NCI-H1694 (cell line): Measurements from ENCODE around the gene ATP8B1.
A peak's percentile ranks its signal among the peaks of the same experiment; 100 is the strongest.
"Not testable (repeated sequence)": the region's sequence is repeated elsewhere in the genome, so short reads cannot be mapped to it uniquely, and the experiment has no call there.

Experiments used
- DNase-seq: peaks from one replicate; lab custom pipeline; 2025; lab: John Stamatoyannopoulos, UW

The ATP8B1 gene

GRCh38 chr18:57719211-57719935 is 83.7 kb downstream of the ATP8B1 start:
- DNase-seq = not testable (repeated sequence)

- DNase-seq = no peak
These were observed 86.6 kb downstream of the ATP8B1 start for GRCh38 chr18:57716549-57716948.

- no peak for DNase-seq
These were observed 87.4 kb downstream of the ATP8B1 start for GRCh38 chr18:57715671-57716070.

GRCh38 chr18:57715073-57715472 is 88.0 kb downstream of the ATP8B1 start:
- DNase-seq = no peak

- peak; percentile 91 for DNase-seq
These were observed 92.9 kb downstream of the ATP8B1 start for GRCh38 chr18:57710226-57710625.

GRCh38 chr18:57709335-57709734 is 93.8 kb downstream of the ATP8B1 start:
- DNase-seq = no peak

- DNase-seq = no peak
These were observed 94.8 kb downstream of the ATP8B1 start for GRCh38 chr18:57708288-57708687.

- no peak for DNase-seq
These were observed 97.1 kb downstream of the ATP8B1 start for GRCh38 chr18:57705832-57706595.

GRCh38 chr18:57705011-57705410 is 98.1 kb downstream of the ATP8B1 start:
- DNase-seq = no peak

- no peak for DNase-seq
These were observed 104.4 kb downstream of the ATP8B1 start for GRCh38 chr18:57698571-57699276.

GRCh38 chr18:57697426-57697825 is 105.7 kb downstream of the ATP8B1 start:
- DNase-seq = no peak

- no peak for DNase-seq
These were observed 106.8 kb downstream of the ATP8B1 start for GRCh38 chr18:57696271-57696670.

- DNase-seq = no peak
These were observed 111.8 kb downstream of the ATP8B1 start for GRCh38 chr18:57691363-57691762.

GRCh38 chr18:57687970-57688369 is 115.1 kb downstream of the ATP8B1 start:
- DNase-seq = no peak

- DNase-seq = no peak
These were observed 119.6 kb downstream of the ATP8B1 start for GRCh38 chr18:57683470-57683869.

GRCh38 chr18:57677262-57678211 is 125.6 kb downstream of the ATP8B1 start:
- DNase-seq = no peak

GRCh38 chr18:57674891-57675290 is 128.2 kb downstream of the ATP8B1 start:
- no peak for DNase-seq

- no peak for DNase-seq
These were observed 133.1 kb downstream of the ATP8B1 start for GRCh38 chr18:57670046-57670445.

- no peak for DNase-seq
These were observed 135.1 kb downstream of the ATP8B1 start for GRCh38 chr18:57668021-57668420.

GRCh38 chr18:57666818-57667497 is 136.2 kb downstream of the ATP8B1 start:
- DNase-seq = no peak

GRCh38 chr18:57664568-57665165 is 138.4 kb downstream of the ATP8B1 start:
- no peak for DNase-seq
